K562 (cell line): ENCODE results near the gene SLC17A9. TPM values are rescaled to one million over a fixed set of nuclear protein-coding genes. Genes with fewer than 3 reads are reported as not detected.

Experiments
- ATAC-seq: fragments of 200-7000 bp; cut with Tn5 transposase; 3 replicates; pipeline ENCODE4 v1.9.1; 2020; ENCODE audit warnings: moderate library complexity
- BruUV-seq: library from RNA; stranded (reverse); fragments of 400-500 nt; replicated peaks from 2 replicates; lab custom pipeline; 2021; lab: Mats Ljungman, UMichigan
- CTCF ChIA-PET: fragments of 300-600 bp; formaldehyde crosslinking; extraction: SDS; loops from one replicate; lab custom pipeline; 2021; ENCODE audit warnings: low intra/inter-chr PET ratio; lab: Yijun Ruan, JAX
- POLR2A ChIA-PET: fragments of 300-600, 350-650 bp; sonication (Branson Sonifier 250); formaldehyde crosslinking; extraction: SDS; loops from one replicate; lab custom pipeline; 2021; ENCODE audit warnings: antibody characterized with exemption, inconsistent platforms; lab: Yijun Ruan, JAX
- DNase-seq, 4 experiments: peaks; one replicate each; pipeline versions ENCODE4 v3.0.0 to v3.0.0-alpha.2; 2011 to 2018; ENCODE audit warnings: low spot score in 3 of 4, mixed read lengths in 3 of 4; ENCODE audit errors: extremely low read depth in 1 of 4
- FAIRE-seq: peaks from 2 replicates; lab custom pipeline; 2011; peaks lifted over from hg19 to GRCh38; lab: Jason Lieb, UNC
- H2AFZ ChIP-seq: 2 replicates; pipeline ENCODE4 v1.6.0; 2011; ENCODE audit warnings: low read depth, low read length, control low read depth, inconsistent platforms
- H3K27ac ChIP-seq: fragments of 200-600 bp; 3 replicates; pipeline ENCODE4 v1.8.0; 2011; ENCODE audit warnings: low read depth, mild to moderate bottlenecking, control low read depth, inconsistent platforms, low read length, moderate library complexity, mixed read lengths; ENCODE audit errors: extremely low read depth
- H3K27me3 ChIP-seq, 2 experiments: fragments of 300-600 bp in 1 of 2; 2 replicates in 1 of 2; 3 replicates in 1 of 2; pipeline versions ENCODE4 v1.6.0 to v1.8.0; 2011; ENCODE audit warnings: inconsistent platforms in 2 of 2, low read length in 2 of 2, mild to moderate bottlenecking in 1 of 2, mixed read lengths in 1 of 2, moderate library complexity in 1 of 2; ENCODE audit not compliant: control insufficient read depth in 2 of 2, insufficient read depth in 2 of 2
- H3K36me3 ChIP-seq: fragments of 300-600 bp; 3 replicates; pipeline ENCODE4 v1.8.0; 2011; ENCODE audit warnings: mild to moderate bottlenecking, low read length, inconsistent platforms; ENCODE audit not compliant: control insufficient read depth, insufficient read depth
- H3K4me1 ChIP-seq, 2 experiments: fragments of 200-600 bp in 1 of 2; replicated peaks in 1 of 2; 2 replicates in 1 of 2; 3 replicates in 1 of 2; pipeline versions ENCODE4 v1.5.1 to v1.8.0; 2011; ENCODE audit warnings: inconsistent platforms in 2 of 2, low read length in 2 of 2, mild to moderate bottlenecking in 1 of 2, mixed read lengths in 1 of 2, moderate library complexity in 1 of 2; ENCODE audit not compliant: control insufficient read depth in 2 of 2, insufficient read depth in 2 of 2
- H3K4me2 ChIP-seq: 2 replicates; pipeline ENCODE4 v1.6.1; 2011; ENCODE audit warnings: low read length, control low read depth, inconsistent platforms, mixed read lengths; ENCODE audit not compliant: insufficient read depth
- H3K4me3 ChIP-seq: fragments of 200-600 bp; sonication (generic), shearing (Covaris generic); 2 replicates; pipeline ENCODE4 v1.5.1; 2016; ENCODE audit warnings: control low read depth, inconsistent platforms
- H3K79me2 ChIP-seq: fragments of 200-600 bp; 3 replicates; pipeline ENCODE4 v1.8.0; 2011; ENCODE audit warnings: low read length, inconsistent platforms; ENCODE audit not compliant: control insufficient read depth, insufficient read depth
- H3K9ac ChIP-seq, 2 experiments: 2 replicates each; pipeline versions ENCODE4 v1.6.0 to v1.6.1; 2011; ENCODE audit warnings: low read depth in 2 of 2, low read length in 2 of 2, control low read depth in 1 of 2, inconsistent platforms in 1 of 2, mild to moderate bottlenecking in 1 of 2, mixed read lengths in 1 of 2; ENCODE audit not compliant: insufficient read depth in 1 of 2
- H3K9me1 ChIP-seq: one replicate; pipeline ENCODE4 v1.6.0; 2011; ENCODE audit warnings: inconsistent platforms, mild to moderate bottlenecking, low read length, moderate library complexity; ENCODE audit not compliant: control insufficient read depth, insufficient read depth
- H3K9me3 ChIP-seq: replicated peaks from 2 replicates; pipeline ENCODE4 v1.5.1; 2011; ENCODE audit warnings: low read depth, low read length, inconsistent platforms; ENCODE audit not compliant: control insufficient read depth, insufficient read depth
- H4K20me1 ChIP-seq: replicated peaks from 2 replicates; pipeline ENCODE4 v1.6.1; 2011; ENCODE audit warnings: low read length, inconsistent platforms, mixed read lengths; ENCODE audit not compliant: control insufficient read depth, insufficient read depth
- ARID2 ChIP-seq: fragments of 450-650 bp; IDR thresholded peaks from 2 replicates; pipeline ENCODE4 v1.6.1; 2017; ENCODE audit warnings: antibody characterized with exemption, mild to moderate bottlenecking
- BCL6 ChIP-seq: fragments of 250-450 bp; sonication (Bioruptor Pico); IDR thresholded peaks from 2 replicates; pipeline ENCODE4 v1.4.0; 2020
- CREB1 ChIP-seq, 2 experiments: sonication (generic) in 1 of 2; formaldehyde crosslinking in 1 of 2; IDR thresholded peaks; 2 replicates each; pipeline versions ENCODE4 v1.6.1 to v1.8.0; 2012 to 2022; ENCODE audit warnings: inconsistent platforms in 1 of 2, mild to moderate bottlenecking in 1 of 2, missing genetic modification reagents in 1 of 2, moderate library complexity in 1 of 2
- EP400 ChIP-seq: fragments of 450-650 bp; IDR thresholded peaks from 2 replicates; pipeline ENCODE4 v1.6.1; 2017; ENCODE audit warnings: antibody characterized with exemption, mild to moderate bottlenecking, moderate library complexity
- HEY1 ChIP-seq: fragments of 250-450 bp; sonication (Bioruptor Pico); IDR thresholded peaks from 2 replicates; pipeline ENCODE4 v1.5.0; 2020; ENCODE audit warnings: mild to moderate bottlenecking, moderate library complexity, borderline replicate concordance
- ILF3 ChIP-seq: fragments of 450-650 bp; IDR thresholded peaks from 2 replicates; pipeline ENCODE4 v1.6.1; 2018; ENCODE audit warnings: antibody characterized with exemption, mild to moderate bottlenecking, moderate library complexity, borderline replicate concordance
- MYBL2 ChIP-seq, 2 experiments: fragments of 450-650 bp in 1 of 2; sonication (generic) in 1 of 2; formaldehyde crosslinking in 1 of 2; IDR thresholded peaks; 2 replicates each; pipeline versions ENCODE4 v1.6.1 to v1.8.1; 2017 to 2022; ENCODE audit warnings: borderline replicate concordance in 1 of 2, inconsistent platforms in 1 of 2, low read depth in 1 of 2, mild to moderate bottlenecking in 1 of 2, missing genetic modification reagents in 1 of 2, moderate library complexity in 1 of 2
- PHB ChIP-seq: fragments of 250-450 bp; sonication (Bioruptor Pico); IDR thresholded peaks from 2 replicates; pipeline ENCODE4 v1.5.0; 2021
- RUNX1 ChIP-seq: sonication (generic); IDR thresholded peaks from 2 replicates; pipeline ENCODE4 v1.6.1; 2016; ENCODE audit warnings: antibody characterized with exemption, low read depth
- SPI1 ChIP-seq: IDR thresholded peaks from 2 replicates; pipeline ENCODE4 v1.6.1; 2011; ENCODE audit warnings: low read depth, low read length, control low read depth, borderline replicate concordance
- TAF9B ChIP-seq: fragments of 450-650 bp; IDR thresholded peaks from 2 replicates; pipeline ENCODE4 v1.6.1; 2018; ENCODE audit warnings: mild to moderate bottlenecking; ENCODE audit not compliant: partially characterized antibody
- ZBTB43 ChIP-seq: sonication (generic); formaldehyde crosslinking; IDR thresholded peaks from 2 replicates; pipeline ENCODE4 v1.8.0; 2023; ENCODE audit warnings: mild to moderate bottlenecking, missing genetic modification reagents
- WGBS: fragments of 100-300 bp; shearing (Covaris generic); methylation state at CpG from one replicate; pipeline ENCODE4 v1.1.6; 2016; ENCODE audit warnings: low coverage, mixed read lengths; ENCODE audit not compliant: insufficient coverage; ENCODE audit errors: missing lambda C conversion rate; 5-methylcytosine and 5-hydroxymethylcytosine counted together
- in situ Hi-C: fragments of 300-500 bp; cut with MboI; formaldehyde crosslinking; loops from 4 replicates; pipeline ENCODE4 v1.15.0; 2018; ENCODE audit warnings: inconsistent platforms, mixed read lengths
- intact Hi-C: fragments of 100-400 bp; cut with micrococcal nuclease; formaldehyde crosslinking; loops from 2 replicates; pipeline ENCODE4 v1.14.2; 2022
- polyA plus RNA-seq, 8 experiments: library from polyadenylated mRNA; depleted of rRNA in 4 of 8; stranded (reverse) in 5 of 8; unstranded in 3 of 8; fragments of >200 nt; fragmentation: Nextera tagmentation in 2 of 8; fragmentation: Illumina TruSeq in 1 of 8; extraction: Ambion mirVana in 2 of 8; extraction: Trizol in 1 of 8; gene quantifications; 2 replicates each; pipeline versions ENCODE4 v1.2.1 to v1.2.3, GENCODE V29; 2011 to 2014; ENCODE audit warnings: inconsistent platforms in 1 of 8, missing spikeins in 1 of 8
- total RNA-seq, 7 experiments: library from RNA; depleted of rRNA in 6 of 7; stranded (reverse); fragments of >200 nt in 6 of 7; fragmentation: Illumina TruSeq in 2 of 7; extraction: Trizol in 2 of 7; gene quantifications; 2 replicates each; pipeline versions ENCODE4 v1.2.1 to v1.2.3, GENCODE V29; 2011 to 2021; ENCODE audit warnings: low replicate concordance in 1 of 7

Gene SLC17A9
- total and polyA plus RNA-seq, 9 of the 15 experiments (the other 6 are each of a cell fraction or from before 2014, with no cell fraction given) = 0.04 to 0.31 TPM; not detected in 7

- Histone ChIP-seq H3K36me3 (no peaks in the 10 kb centered on the region), H3K4me1 (peaks cover 0 to 45% of the 10 kb centered on the region in 2 experiments; a peak in 3 of 5 replicates), H3K4me3 (no peak overlapping the region), H3K27me3 (peaks cover 47 to 94% of the 10 kb centered on the region in 2 experiments), H3K4me2 (no peak overlapping the region), H4K20me1 (peaks cover 3% of the 10 kb centered on the region; the same call in 1 of the 2 replicates), H3K9ac (no peak overlapping the region), H3K9me1 (no peaks in the 10 kb centered on the region), H2AFZ (no peak overlapping the region), H3K27ac (no peak overlapping the region), H3K9me3 (no peaks in the 10 kb centered on the region), H3K79me2 (no peaks in the 10 kb centered on the region)
- WGBS = 2% methylated on average over 21 of the region's 21 CpGs
- BruUV-seq = no TSS peak
- ATAC-seq (no peak), FAIRE-seq (no peak), DNase-seq (no peak)
- POLR2A ChIA-PET = interaction anchor here (0.6 to 0.7 kb wide), 2 partner anchors 14 to 174 kb away, joined by 3 to 4 read pairs; no protein-coding TSS in a partner anchor
- no peak for TF ChIP-seq CREB1 (IDR thresholded peaks at IDR 0.05)
- TF ChIP-seq CREB1 (CRISPR knock-in tag; IDR thresholded peaks at IDR 0.05) = no peak
- TF ChIP-seq RUNX1 = no peak
- TF ChIP-seq EP400 = no peak
- TF ChIP-seq PHB = no peak
- no peak for TF ChIP-seq BCL6 (CRISPR knock-in tag)
- no peak for TF ChIP-seq SPI1
- TF ChIP-seq ILF3 = no peak
- no peak for TF ChIP-seq ZBTB43 (CRISPR knock-in tag)
- no peak for TF ChIP-seq ARID2
- no peak for TF ChIP-seq HEY1
- TF ChIP-seq TAF9B = no peak
- TF ChIP-seq MYBL2 (IDR thresholded peaks at IDR 0.05; ENCODE audit: low read depth) = no peak
- TF ChIP-seq MYBL2 (CRISPR knock-in tag; IDR thresholded peaks at IDR 0.05; ENCODE audit: borderline replicate concordance) = no peak
- CTCF ChIA-PET = no interaction called here
- in situ Hi-C loops (no loop called here), intact Hi-C loops (no loop called here)
Observed at GRCh38 chr20:62968378-62969178, 16.1 kb downstream of the SLC17A9 start.
